Keratinocyte (primary cell): ENCODE results near the gene USP31. TPM values are rescaled to one million over a fixed set of nuclear protein-coding genes. Genes with fewer than 3 reads are reported as not detected.

ENCODE experiments used
- DNase-seq: peaks from one replicate; pipeline ENCODE4 v3.0.0-alpha.2; 2011; ENCODE audit warnings: low read depth, missing footprints, low spot score
- FAIRE-seq: peaks from 2 replicates; lab custom pipeline; 2011; peaks lifted over from hg19 to GRCh38; lab: Jason Lieb, UNC
- H2AFZ ChIP-seq: 2 replicates; pipeline ENCODE4 v1.6.0; 2012; ENCODE audit warnings: low read length, control low read depth, inconsistent platforms; ENCODE audit not compliant: control insufficient read depth
- H3K27ac ChIP-seq: 2 replicates; pipeline ENCODE4 v1.5.1; 2011; ENCODE audit warnings: low read length; ENCODE audit not compliant: control insufficient read depth, insufficient read depth
- H3K27me3 ChIP-seq: 3 replicates; pipeline ENCODE4 v1.6.0; 2011; ENCODE audit warnings: low read length; ENCODE audit not compliant: control insufficient read depth, insufficient read depth; ENCODE audit errors: extremely low read depth
- H3K36me3 ChIP-seq, 2 experiments: 2 replicates in 1 of 2; 3 replicates in 1 of 2; pipeline ENCODE4 v1.5.1; 2011; ENCODE audit warnings: low read length in 2 of 2, mild to moderate bottlenecking in 1 of 2; ENCODE audit not compliant: control insufficient read depth in 2 of 2, insufficient read depth in 2 of 2; ENCODE audit errors: extremely low read depth in 1 of 2
- H3K4me1 ChIP-seq: 3 replicates; pipeline ENCODE4 v1.5.1; 2011; ENCODE audit warnings: low read length; ENCODE audit not compliant: control insufficient read depth, insufficient read depth; ENCODE audit errors: extremely low read depth
- H3K4me2 ChIP-seq: 3 replicates; pipeline ENCODE4 v1.6.0; 2011; ENCODE audit warnings: low read depth, low read length; ENCODE audit not compliant: control insufficient read depth, insufficient read depth; ENCODE audit errors: extremely low read depth
- H3K4me3 ChIP-seq, 3 experiments: fragments of 200-600 bp in 1 of 3; sonication (generic) in 1 of 3; 2 replicates in 2 of 3; 3 replicates in 1 of 3; pipeline ENCODE4 v1.5.1; 2011 to 2016; ENCODE audit warnings: low read length in 3 of 3, mild to moderate bottlenecking in 3 of 3, control low read depth in 2 of 3, inconsistent platforms in 1 of 3, low read depth in 1 of 3, mixed read lengths in 1 of 3, mixed run types in 1 of 3, moderate library complexity in 1 of 3; ENCODE audit not compliant: control insufficient read depth in 2 of 3, insufficient read depth in 2 of 3; ENCODE audit errors: extremely low read depth in 1 of 3
- H3K79me2 ChIP-seq: 2 replicates; pipeline ENCODE4 v1.6.0; 2012; ENCODE audit warnings: low read length; ENCODE audit not compliant: control insufficient read depth, insufficient read depth
- H3K9ac ChIP-seq: 3 replicates; pipeline ENCODE4 v1.6.0; 2011; ENCODE audit warnings: low read length; ENCODE audit not compliant: control insufficient read depth, insufficient read depth; ENCODE audit errors: extremely low read depth
- H3K9me1 ChIP-seq: 3 replicates; pipeline ENCODE4 v1.6.0; 2011; ENCODE audit warnings: low read length; ENCODE audit not compliant: control insufficient read depth, insufficient read depth; ENCODE audit errors: extremely low read depth
- H3K9me3 ChIP-seq: 2 replicates; pipeline ENCODE4 v1.5.1; 2012; ENCODE audit warnings: low read depth, low read length; ENCODE audit not compliant: control insufficient read depth
- H4K20me1 ChIP-seq: 3 replicates; pipeline ENCODE4 v1.6.0; 2011; ENCODE audit warnings: low read length; ENCODE audit not compliant: control insufficient read depth, insufficient read depth; ENCODE audit errors: extremely low read depth
- EZH2 ChIP-seq: IDR thresholded peaks from one replicate; pipeline ENCODE4 v1.6.1; 2012; ENCODE audit warnings: inconsistent platforms, mild to moderate bottlenecking, low read length, moderate library complexity
- dilution Hi-C: fragments of 300-500 bp; cut with MboI; formaldehyde crosslinking; loops from one replicate; pipeline ENCODE4 v1.7.0; 2020; ENCODE audit warnings: low sequenced_read_pairs; ENCODE audit not compliant: extremely low pct_ligation_motif_present
- polyA plus RNA-seq, 5 experiments: library from polyadenylated mRNA; depleted of rRNA in 3 of 5; stranded (reverse) in 3 of 5; stranded (forward) in 1 of 5; unstranded in 1 of 5; fragments of >200 nt; gene quantifications; 1 replicate in 1 of 5; 2 replicates in 3 of 5; 3 replicates in 1 of 5; pipeline versions ENCODE4 v1.2.1 to v1.2.3, GENCODE V29; 2011 to 2012; ENCODE audit warnings: missing spikeins in 2 of 5, low read depth in 1 of 5, low replicate concordance in 1 of 5
- TF ChIP-seq, protein P1 (sequence below), 3 experiments: IDR thresholded peaks in 1 of 3; conservative IDR thresholded peaks in 1 of 3; optimal IDR thresholded peaks in 1 of 3; 2 replicates in 2 of 3; 3 replicates in 1 of 3; pipeline versions ENCODE3 to v1.5.1; 2011; ENCODE audit warnings: low read length in 3 of 3, mild to moderate bottlenecking in 3 of 3, moderate library complexity in 2 of 3, control low read depth in 1 of 3, inconsistent platforms in 1 of 3; ENCODE audit not compliant: insufficient read depth in 2 of 3; ENCODE audit errors: extremely low read depth in 1 of 3

USP31 gene
- polyA plus RNA-seq, 1 donor (not counting 4 experiments of a cell fraction or from before 2014, with no cell fraction given) = 16.3 TPM

- no peak for DNase-seq
- H2AFZ ChIP-seq = no peak overlapping the region
- no peaks in the 10 kb centered on the region for H3K79me2 ChIP-seq
- H3K4me2 ChIP-seq = no peak overlapping the region
- no peak overlapping the region for H3K27ac ChIP-seq
- no peaks in the 10 kb centered on the region for H3K4me1 ChIP-seq
- TF ChIP-seq EZH2 = no peak
- TF ChIP-seq, protein P1, sequence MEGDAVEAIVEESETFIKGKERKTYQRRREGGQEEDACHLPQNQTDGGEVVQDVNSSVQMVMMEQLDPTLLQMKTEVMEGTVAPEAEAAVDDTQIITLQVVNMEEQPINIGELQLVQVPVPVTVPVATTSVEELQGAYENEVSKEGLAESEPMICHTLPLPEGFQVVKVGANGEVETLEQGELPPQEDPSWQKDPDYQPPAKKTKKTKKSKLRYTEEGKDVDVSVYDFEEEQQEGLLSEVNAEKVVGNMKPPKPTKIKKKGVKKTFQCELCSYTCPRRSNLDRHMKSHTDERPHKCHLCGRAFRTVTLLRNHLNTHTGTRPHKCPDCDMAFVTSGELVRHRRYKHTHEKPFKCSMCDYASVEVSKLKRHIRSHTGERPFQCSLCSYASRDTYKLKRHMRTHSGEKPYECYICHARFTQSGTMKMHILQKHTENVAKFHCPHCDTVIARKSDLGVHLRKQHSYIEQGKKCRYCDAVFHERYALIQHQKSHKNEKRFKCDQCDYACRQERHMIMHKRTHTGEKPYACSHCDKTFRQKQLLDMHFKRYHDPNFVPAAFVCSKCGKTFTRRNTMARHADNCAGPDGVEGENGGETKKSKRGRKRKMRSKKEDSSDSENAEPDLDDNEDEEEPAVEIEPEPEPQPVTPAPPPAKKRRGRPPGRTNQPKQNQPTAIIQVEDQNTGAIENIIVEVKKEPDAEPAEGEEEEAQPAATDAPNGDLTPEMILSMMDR (optimal IDR thresholded peaks at IDR 0.05 in 1 of 3, IDR thresholded peaks at IDR 0.05 in 1 of 3, conservative IDR thresholded peaks at IDR 0.05 in 1 of 3; ENCODE audit: extremely low read depth in 1 of 3, insufficient read depth in 2 of 3, low read length in 3 of 3) = no peak
- no peaks in the 10 kb centered on the region for H3K9me1 ChIP-seq
- H3K36me3 ChIP-seq = no peaks in the 10 kb centered on the region
- no peak overlapping the region for H3K9ac ChIP-seq
- no peak overlapping the region for H3K4me3 ChIP-seq
- no peaks in the 10 kb centered on the region for H4K20me1 ChIP-seq
- dilution Hi-C loops = no loop called here
- FAIRE-seq = no peak
- H3K27me3 ChIP-seq = no peaks in the 10 kb centered on the region
- no peaks in the 10 kb centered on the region for H3K9me3 ChIP-seq
Observed at GRCh38 chr16:23024044-23024443, 125.2 kb downstream of the USP31 start.

GRCh38 chr16:23020084-23020483 is 129.2 kb downstream of the USP31 start:
- H3K9me3 ChIP-seq = no peaks in the 10 kb centered on the region
- TF ChIP-seq, protein P1 (optimal IDR thresholded peaks at IDR 0.05 in 1 of 3, IDR thresholded peaks at IDR 0.05 in 1 of 3, conservative IDR thresholded peaks at IDR 0.05 in 1 of 3; ENCODE audit: extremely low read depth in 1 of 3, insufficient read depth in 2 of 3, low read length in 3 of 3) = no peak
- TF ChIP-seq EZH2 = no peak
- H4K20me1 ChIP-seq = no peaks in the 10 kb centered on the region
- DNase-seq (no peak), FAIRE-seq (no peak)
- no peaks in the 10 kb centered on the region for H3K4me1 ChIP-seq
- H3K4me3 ChIP-seq = no peak overlapping the region
- H3K27ac ChIP-seq = no peak overlapping the region
- H3K4me2 ChIP-seq = no peak overlapping the region
- H3K79me2 ChIP-seq = no peaks in the 10 kb centered on the region
- no peak overlapping the region for H3K9ac ChIP-seq
- no peaks in the 10 kb centered on the region for H3K9me1 ChIP-seq
- H2AFZ ChIP-seq = no peak overlapping the region
- no peaks in the 10 kb centered on the region for H3K27me3 ChIP-seq
- dilution Hi-C loops = no loop called here
- H3K36me3 ChIP-seq = no peaks in the 10 kb centered on the region
